Epithelial cell of esophagus (primary cell): Measurements from ENCODE around the gene HNRNPUL1.

Experiments used
- DNase-seq: peaks from one replicate; pipeline ENCODE4 v3.0.0; 2010; ENCODE audit warnings: low read depth
- H3K4me3 ChIP-seq: 2 replicates; pipeline ENCODE4 v1.5.1; 2011; ENCODE audit warnings: mild to moderate bottlenecking, low read length, control low read depth
- CTCF ChIP-seq: IDR thresholded peaks from 2 replicates; pipeline ENCODE4 v1.5.1; 2011; ENCODE audit warnings: low read depth, mild to moderate bottlenecking, low read length, control low read depth, inconsistent platforms; ENCODE audit not compliant: insufficient read depth; ENCODE audit errors: missing control alignments

HNRNPUL1 gene

GRCh38 chr19:41303954-41304353, 39.8 kb downstream of the HNRNPUL1 start:
- no peak for DNase-seq
- H3K4me3 ChIP-seq, result no peak overlapping the region
- no peak for TF ChIP-seq CTCF

- no peak for DNase-seq
- no peak for TF ChIP-seq CTCF
- H3K4me3 ChIP-seq, result no peak overlapping the region
These were observed 40.7 kb downstream of the HNRNPUL1 start for GRCh38 chr19:41304706-41305483.

- no peak for DNase-seq
- TF ChIP-seq CTCF, result no peak
- no peak overlapping the region for H3K4me3 ChIP-seq
These were observed 42.0 kb downstream of the HNRNPUL1 start for GRCh38 chr19:41305927-41306793.

- TF ChIP-seq CTCF, result no peak
- DNase-seq, result no peak
- H3K4me3 ChIP-seq, result no peak overlapping the region
These were observed 43.1 kb downstream of the HNRNPUL1 start for GRCh38 chr19:41307090-41307875.

GRCh38 chr19:41307954-41308449, 43.8 kb downstream of the HNRNPUL1 start:
- peak; percentile 9 for DNase-seq
- H3K4me3 ChIP-seq, result no peak overlapping the region
- no peak for TF ChIP-seq CTCF

- peak; percentile 99 for TF ChIP-seq CTCF
- peak overlapping the region; percentile 99 for H3K4me3 ChIP-seq
- DNase-seq, result peak; percentile 85
These were observed 44.4 kb downstream of the HNRNPUL1 start for GRCh38 chr19:41308450-41309179.
